SK-N-SH (cell line): Measurements from ENCODE around the gene HBG1.

ENCODE experiments used
- EP300 ChIP-seq, 2 experiments: IDR thresholded peaks; 2 replicates each; pipeline versions ENCODE4 v1.4.0 to v1.6.1; 2012; ENCODE audit warnings: borderline replicate concordance in 1 of 2, low read depth in 1 of 2, low read length in 1 of 2
- GABPA ChIP-seq: IDR thresholded peaks from 2 replicates; pipeline ENCODE4 v1.4.0; 2012; ENCODE audit warnings: low read depth, mild to moderate bottlenecking
- JUND ChIP-seq: IDR thresholded peaks from 2 replicates; pipeline ENCODE4 v1.4.0; 2012
- POLR2AphosphoS5 ChIP-seq: IDR thresholded peaks from 2 replicates; pipeline ENCODE4 v1.6.1; 2012; ENCODE audit warnings: low read depth, low read length
- RAD21 ChIP-seq: IDR thresholded peaks from 2 replicates; pipeline ENCODE4 v1.6.1; 2012; ENCODE audit warnings: mild to moderate bottlenecking, low read length
- SIN3A ChIP-seq: IDR thresholded peaks from 2 replicates; pipeline ENCODE4 v1.6.1; 2012; ENCODE audit warnings: low read depth, mild to moderate bottlenecking, low read length, moderate library complexity, borderline replicate concordance
- TAF1 ChIP-seq: IDR thresholded peaks from 2 replicates; pipeline ENCODE4 v1.6.1; 2012; ENCODE audit warnings: low read depth, mild to moderate bottlenecking, low read length, moderate library complexity, borderline replicate concordance
- TEAD4 ChIP-seq: IDR thresholded peaks from 2 replicates; pipeline ENCODE4 v1.4.0; 2012; ENCODE audit warnings: mild to moderate bottlenecking, borderline replicate concordance; ENCODE audit not compliant: insufficient read depth
- YY1 ChIP-seq: IDR thresholded peaks from 2 replicates; pipeline ENCODE4 v1.4.0; 2012; ENCODE audit warnings: low read depth, mild to moderate bottlenecking
- TF ChIP-seq, protein P1 (sequence below): fragments of 200-600 bp; sonication (generic); IDR thresholded peaks from 2 replicates; pipeline ENCODE4 v1.6.1; 2017; ENCODE audit warnings: antibody characterized with exemption, mild to moderate bottlenecking, moderate library complexity
- TF ChIP-seq, protein P2 (sequence below): IDR thresholded peaks from 2 replicates; pipeline ENCODE4 v1.4.0; 2012; ENCODE audit warnings: low read depth, borderline replicate concordance
- TF ChIP-seq, protein P3 (sequence below): fragments of 150-350 bp; IDR thresholded peaks from 2 replicates; pipeline ENCODE4 v1.6.1; 2017; ENCODE audit warnings: antibody characterized with exemption, low read length, low read depth, borderline replicate concordance
- TF ChIP-seq, protein P4 (sequence below): IDR thresholded peaks from 2 replicates; pipeline ENCODE4 v1.6.1; 2012; ENCODE audit warnings: mild to moderate bottlenecking, low read depth, low read length, moderate library complexity
- TF ChIP-seq, protein P5 (sequence below): IDR thresholded peaks from 2 replicates; pipeline ENCODE4 v1.4.0; 2012; ENCODE audit warnings: low read depth

DNA sequence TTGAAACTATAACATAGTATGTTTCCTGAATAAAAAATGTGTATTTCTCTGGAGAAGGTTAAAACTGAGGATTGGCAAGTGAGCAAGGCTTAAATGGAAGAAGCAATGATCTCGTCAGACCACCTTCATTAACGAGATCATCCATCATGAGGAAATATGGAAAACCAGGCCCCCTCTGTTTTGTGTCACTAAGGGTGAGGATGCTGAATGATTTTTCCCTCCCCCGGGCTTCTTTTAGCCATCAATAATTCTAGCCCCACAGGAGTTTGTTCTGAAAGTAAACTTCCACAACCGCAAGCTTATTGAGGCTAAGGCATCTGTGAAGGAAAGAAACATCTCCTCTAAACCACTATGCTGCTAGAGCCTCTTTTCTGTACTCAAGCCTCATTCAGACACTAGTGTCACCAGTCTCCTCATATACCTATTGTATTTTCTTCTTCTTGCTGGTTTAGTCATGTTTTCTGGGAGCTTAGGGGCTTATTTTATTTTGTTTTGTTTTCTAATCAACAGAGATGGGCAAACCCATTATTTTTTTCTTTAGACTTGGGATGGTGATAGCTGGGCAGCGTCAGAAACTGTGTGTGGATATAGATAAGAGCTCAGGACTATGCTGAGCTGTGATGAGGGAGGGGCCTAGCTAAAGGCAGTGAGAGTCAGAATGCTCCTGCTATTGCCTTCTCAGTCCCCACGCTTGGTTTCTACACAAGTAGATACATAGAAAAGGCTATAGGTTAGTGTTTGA is 25.9 kb upstream of the HBG1 start:
- TF ChIP-seq YY1 = no peak
- TF ChIP-seq, protein P1, sequence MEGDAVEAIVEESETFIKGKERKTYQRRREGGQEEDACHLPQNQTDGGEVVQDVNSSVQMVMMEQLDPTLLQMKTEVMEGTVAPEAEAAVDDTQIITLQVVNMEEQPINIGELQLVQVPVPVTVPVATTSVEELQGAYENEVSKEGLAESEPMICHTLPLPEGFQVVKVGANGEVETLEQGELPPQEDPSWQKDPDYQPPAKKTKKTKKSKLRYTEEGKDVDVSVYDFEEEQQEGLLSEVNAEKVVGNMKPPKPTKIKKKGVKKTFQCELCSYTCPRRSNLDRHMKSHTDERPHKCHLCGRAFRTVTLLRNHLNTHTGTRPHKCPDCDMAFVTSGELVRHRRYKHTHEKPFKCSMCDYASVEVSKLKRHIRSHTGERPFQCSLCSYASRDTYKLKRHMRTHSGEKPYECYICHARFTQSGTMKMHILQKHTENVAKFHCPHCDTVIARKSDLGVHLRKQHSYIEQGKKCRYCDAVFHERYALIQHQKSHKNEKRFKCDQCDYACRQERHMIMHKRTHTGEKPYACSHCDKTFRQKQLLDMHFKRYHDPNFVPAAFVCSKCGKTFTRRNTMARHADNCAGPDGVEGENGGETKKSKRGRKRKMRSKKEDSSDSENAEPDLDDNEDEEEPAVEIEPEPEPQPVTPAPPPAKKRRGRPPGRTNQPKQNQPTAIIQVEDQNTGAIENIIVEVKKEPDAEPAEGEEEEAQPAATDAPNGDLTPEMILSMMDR = no peak
- TF ChIP-seq, protein P2, sequence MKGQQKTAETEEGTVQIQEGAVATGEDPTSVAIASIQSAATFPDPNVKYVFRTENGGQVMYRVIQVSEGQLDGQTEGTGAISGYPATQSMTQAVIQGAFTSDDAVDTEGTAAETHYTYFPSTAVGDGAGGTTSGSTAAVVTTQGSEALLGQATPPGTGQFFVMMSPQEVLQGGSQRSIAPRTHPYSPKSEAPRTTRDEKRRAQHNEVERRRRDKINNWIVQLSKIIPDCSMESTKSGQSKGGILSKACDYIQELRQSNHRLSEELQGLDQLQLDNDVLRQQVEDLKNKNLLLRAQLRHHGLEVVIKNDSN = no peak
- TF ChIP-seq, protein P3, sequence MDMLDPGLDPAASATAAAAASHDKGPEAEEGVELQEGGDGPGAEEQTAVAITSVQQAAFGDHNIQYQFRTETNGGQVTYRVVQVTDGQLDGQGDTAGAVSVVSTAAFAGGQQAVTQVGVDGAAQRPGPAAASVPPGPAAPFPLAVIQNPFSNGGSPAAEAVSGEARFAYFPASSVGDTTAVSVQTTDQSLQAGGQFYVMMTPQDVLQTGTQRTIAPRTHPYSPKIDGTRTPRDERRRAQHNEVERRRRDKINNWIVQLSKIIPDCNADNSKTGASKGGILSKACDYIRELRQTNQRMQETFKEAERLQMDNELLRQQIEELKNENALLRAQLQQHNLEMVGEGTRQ = no peak
- TF ChIP-seq, protein P4, sequence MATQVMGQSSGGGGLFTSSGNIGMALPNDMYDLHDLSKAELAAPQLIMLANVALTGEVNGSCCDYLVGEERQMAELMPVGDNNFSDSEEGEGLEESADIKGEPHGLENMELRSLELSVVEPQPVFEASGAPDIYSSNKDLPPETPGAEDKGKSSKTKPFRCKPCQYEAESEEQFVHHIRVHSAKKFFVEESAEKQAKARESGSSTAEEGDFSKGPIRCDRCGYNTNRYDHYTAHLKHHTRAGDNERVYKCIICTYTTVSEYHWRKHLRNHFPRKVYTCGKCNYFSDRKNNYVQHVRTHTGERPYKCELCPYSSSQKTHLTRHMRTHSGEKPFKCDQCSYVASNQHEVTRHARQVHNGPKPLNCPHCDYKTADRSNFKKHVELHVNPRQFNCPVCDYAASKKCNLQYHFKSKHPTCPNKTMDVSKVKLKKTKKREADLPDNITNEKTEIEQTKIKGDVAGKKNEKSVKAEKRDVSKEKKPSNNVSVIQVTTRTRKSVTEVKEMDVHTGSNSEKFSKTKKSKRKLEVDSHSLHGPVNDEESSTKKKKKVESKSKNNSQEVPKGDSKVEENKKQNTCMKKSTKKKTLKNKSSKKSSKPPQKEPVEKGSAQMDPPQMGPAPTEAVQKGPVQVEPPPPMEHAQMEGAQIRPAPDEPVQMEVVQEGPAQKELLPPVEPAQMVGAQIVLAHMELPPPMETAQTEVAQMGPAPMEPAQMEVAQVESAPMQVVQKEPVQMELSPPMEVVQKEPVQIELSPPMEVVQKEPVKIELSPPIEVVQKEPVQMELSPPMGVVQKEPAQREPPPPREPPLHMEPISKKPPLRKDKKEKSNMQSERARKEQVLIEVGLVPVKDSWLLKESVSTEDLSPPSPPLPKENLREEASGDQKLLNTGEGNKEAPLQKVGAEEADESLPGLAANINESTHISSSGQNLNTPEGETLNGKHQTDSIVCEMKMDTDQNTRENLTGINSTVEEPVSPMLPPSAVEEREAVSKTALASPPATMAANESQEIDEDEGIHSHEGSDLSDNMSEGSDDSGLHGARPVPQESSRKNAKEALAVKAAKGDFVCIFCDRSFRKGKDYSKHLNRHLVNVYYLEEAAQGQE = no peak
- TF ChIP-seq SIN3A = no peak
- no peak for TF ChIP-seq EP300 (IDR thresholded peaks at IDR 0.05; ENCODE audit: borderline replicate concordance in 1 of 2, low read depth in 1 of 2, low read length in 1 of 2)
- TF ChIP-seq, protein P5, sequence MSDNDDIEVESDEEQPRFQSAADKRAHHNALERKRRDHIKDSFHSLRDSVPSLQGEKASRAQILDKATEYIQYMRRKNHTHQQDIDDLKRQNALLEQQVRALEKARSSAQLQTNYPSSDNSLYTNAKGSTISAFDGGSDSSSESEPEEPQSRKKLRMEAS = no peak
- no peak for TF ChIP-seq TAF1
- no peak for TF ChIP-seq GABPA
- TF ChIP-seq JUND = no peak
- TF ChIP-seq RAD21 = no peak
- no peak for TF ChIP-seq TEAD4
- TF ChIP-seq POLR2AphosphoS5 = no peak
